NCI-H748 (cell line): ENCODE measurements around the gene SYNJ2.

Experiments used
- DNase-seq: peaks from one replicate; lab custom pipeline; 2025; ENCODE audit not compliant: unreplicated experiment; lab: John Stamatoyannopoulos, UW

Gene SYNJ2

GRCh38 chr6:158057213-158057987, 75.7 kb downstream of the SYNJ2 start:
- no peak for DNase-seq

- DNase-seq = no peak
These were observed 76.5 kb downstream of the SYNJ2 start for GRCh38 chr6:158058171-158058651.

- DNase-seq = no peak
These were observed 77.4 kb downstream of the SYNJ2 start for GRCh38 chr6:158059108-158059507.

- peak; percentile 90 for DNase-seq
These were observed 79.0 kb downstream of the SYNJ2 start for GRCh38 chr6:158060455-158061360.

- peak; percentile 16 for DNase-seq
These were observed 79.7 kb downstream of the SYNJ2 start for GRCh38 chr6:158061361-158061708.

- DNase-seq = no peak
These were observed 80.2 kb downstream of the SYNJ2 start for GRCh38 chr6:158061709-158062461.

GRCh38 chr6:158063736-158064135, 82.1 kb downstream of the SYNJ2 start:
- no peak for DNase-seq

GRCh38 chr6:158064725-158065251, 83.1 kb downstream of the SYNJ2 start:
- no peak for DNase-seq

GRCh38 chr6:158066136-158066781, 84.6 kb downstream of the SYNJ2 start:
- DNase-seq = no peak

GRCh38 chr6:158067436-158068015, 85.9 kb downstream of the SYNJ2 start:
- DNase-seq = no peak

GRCh38 chr6:158068156-158068892, 86.7 kb downstream of the SYNJ2 start:
- no peak for DNase-seq

- no peak for DNase-seq
These were observed 87.5 kb downstream of the SYNJ2 start for GRCh38 chr6:158068893-158069799.

GRCh38 chr6:158069800-158070195, 88.1 kb downstream of the SYNJ2 start:
- DNase-seq = no peak

GRCh38 chr6:158070513-158070912, 88.8 kb downstream of the SYNJ2 start:
- DNase-seq = no peak

- no peak for DNase-seq
These were observed 89.7 kb downstream of the SYNJ2 start for GRCh38 chr6:158071121-158072082.

- DNase-seq = peak; percentile 66
These were observed 90.5 kb downstream of the SYNJ2 start for GRCh38 chr6:158072083-158072721.

- no peak for DNase-seq
These were observed 92.1 kb downstream of the SYNJ2 start for GRCh38 chr6:158073776-158074175.
